Heart left ventricle (tissue), 16 donors: ENCODE data around the gene ARHGAP31. TPM values are rescaled to one million over a fixed set of nuclear protein-coding genes. Genes with fewer than 3 reads are reported as not detected.

Experiments used
- ATAC-seq, 4 donors: fragments of 200-7000 bp; cut with Tn5 transposase; one replicate each; pipeline ENCODE4 v1.9.1; 2020 to 2022; ENCODE audit warnings: moderate library complexity in 4 of 4, mild to moderate bottlenecking in 3 of 4, moderate number of reproducible peaks in 1 of 4
- DNase-seq, 5 donors: peaks; one replicate each; pipeline ENCODE4 v3.0.0-alpha.2; 2020
- H3K27ac ChIP-seq, 12 donors: fragments of 200-600 bp; sonication (generic) in 4 of 12; one replicate each; pipeline versions ENCODE4 v1.5.0 to v1.8.0; 2016 to 2022; ENCODE audit warnings: mild to moderate bottlenecking in 2 of 12
- H3K27me3 ChIP-seq, 9 donors: fragments of 200-600 bp; sonication (generic) in 2 of 9; one replicate each; pipeline versions ENCODE4 v1.5.1 to v1.8.0; 2016 to 2022; ENCODE audit warnings: mild to moderate bottlenecking in 3 of 9
- H3K36me3 ChIP-seq, 9 donors: fragments of 200-600 bp; sonication (generic) in 2 of 9; one replicate each; pipeline versions ENCODE4 v1.5.0 to v1.8.0; 2018 to 2022; ENCODE audit warnings: mild to moderate bottlenecking in 2 of 9
- H3K4me1 ChIP-seq, 12 donors: fragments of 200-600 bp; sonication (generic) in 4 of 12; one replicate each; pipeline versions ENCODE4 v1.5.0 to v1.8.0; 2016 to 2022; ENCODE audit warnings: mild to moderate bottlenecking in 3 of 12
- H3K4me3 ChIP-seq, 12 donors: fragments of 200-600 bp; sonication (generic) in 4 of 12; one replicate each; pipeline versions ENCODE4 v1.5.0 to v1.8.0; 2017 to 2022; ENCODE audit warnings: mild to moderate bottlenecking in 9 of 12, moderate library complexity in 4 of 12
- H3K9me3 ChIP-seq, 12 donors: fragments of 200-600 bp; sonication (generic) in 4 of 12; one replicate each; pipeline versions ENCODE4 v1.5.0 to v1.8.0; 2016 to 2022; ENCODE audit warnings: mild to moderate bottlenecking in 1 of 12
- CTCF ChIP-seq, 12 donors: fragments of 200-600 bp; sonication (generic) in 4 of 12; IDR thresholded peaks; one replicate each; pipeline versions ENCODE4 v1.5.0 to v1.8.0; 2018 to 2022; ENCODE audit warnings: antibody characterized with exemption in 12 of 12, mild to moderate bottlenecking in 5 of 12
- POLR2A ChIP-seq, 2 donors: fragments of 450-650 bp; IDR thresholded peaks; one replicate each; pipeline ENCODE4 v1.6.1; 2017; ENCODE audit warnings: antibody characterized with exemption in 2 of 2, mild to moderate bottlenecking in 2 of 2, moderate library complexity in 2 of 2
- WGBS, 4 donors: extraction: QIAGEN DNeasy Blood & Tissue Kit in 2 of 4; methylation state at CpG; one replicate each; pipeline versions ENCODE4 v1.1.5 to v1.1.7; 2013 to 2018; 5-methylcytosine and 5-hydroxymethylcytosine counted together
- intact Hi-C, 10 donors: fragments of 100-400 bp; cut with DNase I; formaldehyde crosslinking; loops; one replicate each; pipeline versions ENCODE4 v1.11.1 to v1.14.2; 2022
- polyA plus RNA-seq, 2 donors: library from polyadenylated mRNA; stranded (reverse); fragments of 200-250 nt; gene quantifications; one replicate each; pipeline ENCODE4 v1.2.3, GENCODE V29; 2013
- total RNA-seq, 9 donors: library from RNA; depleted of rRNA in 2 of 9; stranded (reverse); fragments of >200 nt in 2 of 9; fragmentation: NEBNext Ultra II Directional in 3 of 9; extraction: Animal tissue kit (Norgen Biotek cat#: 25700) in 3 of 9; gene quantifications; one replicate each; pipeline versions ENCODE4 v1.1.0 to v1.2.4, GENCODE V29; 2016 to 2023
- donor health status: ischemic (EF 13 %, LVEDD 7.1; RV severe dilation, severe dysfunction).
- donor health status: healthy with polysubstance abuse.
- donor health status: DM: no; HTN: yes; CAD: no.
- donor health status: DM: no; HTN: no; CAD: no.
- donor health status: ischemic (EF 25% LVEDD 6.9; RV normal size, moderate dysfunction).
- donor health status: ischemic (EF 25% LVEDD 5.7; RV mildly dilated, moderate dysfunction).
- donor health status: healthy.
- donor health status: DM: yes; HTN: yes; CAD: no.
- donor health status: ischemic (EF 35%, LVEDD 5.7; RV mildly dilated, moderate dysfunction).
- donor health status: nonischemic (EF 11% LVEDD 7.7; RV severe dilation, severe dysfunction).
- donor health status: DM: yes; HTN: yes; CAD: no.
- donor health status: PGD.
- donor health status: ischemic (EF 29% LVEDD 5.4; RV normal size, mild dysfunction).
- donor health status: nonischemic (EF 23%, LVEDD 6.1; RV moderate dilation, normal function).

The ARHGAP31 gene
- total and polyA plus RNA-seq, 11 donors: 10.4 to 79.1 (median 33.5) TPM

DNA sequence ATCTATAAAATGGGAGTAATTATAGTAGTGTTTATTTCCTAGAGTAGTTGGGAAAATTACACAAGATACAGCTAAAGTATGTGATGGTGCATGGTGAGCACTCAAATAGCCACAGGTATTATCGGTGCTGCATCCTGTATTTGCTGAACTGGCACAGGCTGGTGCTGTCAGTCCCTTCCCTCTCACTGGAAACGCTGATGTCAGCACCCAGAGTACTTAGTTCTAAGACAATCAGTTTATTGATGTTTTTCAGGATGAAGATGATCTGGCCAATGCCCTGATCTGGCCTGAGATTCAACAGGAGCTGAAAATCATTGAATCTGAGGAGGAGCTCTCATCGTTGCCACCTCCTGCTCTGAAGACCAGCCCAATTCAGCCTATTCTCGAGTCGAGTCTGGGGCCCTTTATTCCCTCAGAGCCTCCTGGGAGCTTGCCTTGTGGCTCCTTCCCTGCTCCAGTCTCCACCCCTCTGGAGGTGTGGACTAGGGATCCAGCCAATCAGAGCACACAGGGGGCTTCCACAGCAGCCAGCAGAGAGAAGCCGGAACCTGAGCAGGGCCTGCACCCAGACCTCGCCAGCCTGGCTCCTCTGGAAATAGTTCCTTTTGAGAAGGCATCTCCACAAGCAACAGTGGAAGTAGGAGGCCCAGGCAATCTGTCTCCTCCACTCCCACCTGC lies 119.6 kb downstream of the ARHGAP31 start:
- intact Hi-C loops: loop anchor here in 1 of 10 donors (10.0 kb wide), 1 partner anchor 271 kb away; no protein-coding TSS in a partner anchor
- Histone ChIP-seq H3K4me1 (peaks cover 0 to 23% (median 5%) of the 10 kb centered on the region in 12 donors), H3K36me3 (peaks cover 3 to 96% (median 81%) of the 10 kb centered on the region in 9 donors)

GRCh38 chr3:119416873-119417272 lies 122.7 kb downstream of the ARHGAP31 start:
- Histone ChIP-seq H3K4me1 (peaks cover 0 to 31% (median 9%) of the 10 kb centered on the region in 12 donors), H3K27me3 (no peaks in the 10 kb centered on the region), H3K27ac (peak overlapping the region in 7 of 12 donors; percentile 0 to 85 (median 53)), H3K4me3 (no peak overlapping the region), H3K9me3 (no peaks in the 10 kb centered on the region), H3K36me3 (peaks cover 0 to 65% (median 52%) of the 10 kb centered on the region in 9 donors)
- DNase-seq (no peak), ATAC-seq (no peak)
- intact Hi-C loops: loop anchor here in 2 of 10 donors (5.0 to 10.0 kb wide), 2 partner anchors 45 to 268 kb away; partner anchors contain the start of gene TMEM39A (in 1 of the 2)
- TF ChIP-seq POLR2A (IDR thresholded peaks at IDR 0.05) (no peak), CTCF (IDR thresholded peaks at IDR 0.05) (no peak)
- 73 to 89% (median 82%) methylated on average over 1 of the region's 1 CpG for WGBS, 4 donors

More for the DNA sequence above, 119.6 kb downstream of the ARHGAP31 start:
- Histone ChIP-seq H3K4me3 (no peak overlapping the region), H3K9me3 (no peaks in the 10 kb centered on the region), H3K27me3 (no peaks in the 10 kb centered on the region), H3K27ac (no peak overlapping the region)
- DNase-seq (no peak), ATAC-seq (no peak)
- 72 to 76% (median 74%) methylated on average over 4 to 7 of the region's 7 CpGs for WGBS, 4 donors
- no peak for TF ChIP-seq POLR2A (IDR thresholded peaks at IDR 0.05)
- TF ChIP-seq CTCF (IDR thresholded peaks at IDR 0.05): no peak

DNA sequence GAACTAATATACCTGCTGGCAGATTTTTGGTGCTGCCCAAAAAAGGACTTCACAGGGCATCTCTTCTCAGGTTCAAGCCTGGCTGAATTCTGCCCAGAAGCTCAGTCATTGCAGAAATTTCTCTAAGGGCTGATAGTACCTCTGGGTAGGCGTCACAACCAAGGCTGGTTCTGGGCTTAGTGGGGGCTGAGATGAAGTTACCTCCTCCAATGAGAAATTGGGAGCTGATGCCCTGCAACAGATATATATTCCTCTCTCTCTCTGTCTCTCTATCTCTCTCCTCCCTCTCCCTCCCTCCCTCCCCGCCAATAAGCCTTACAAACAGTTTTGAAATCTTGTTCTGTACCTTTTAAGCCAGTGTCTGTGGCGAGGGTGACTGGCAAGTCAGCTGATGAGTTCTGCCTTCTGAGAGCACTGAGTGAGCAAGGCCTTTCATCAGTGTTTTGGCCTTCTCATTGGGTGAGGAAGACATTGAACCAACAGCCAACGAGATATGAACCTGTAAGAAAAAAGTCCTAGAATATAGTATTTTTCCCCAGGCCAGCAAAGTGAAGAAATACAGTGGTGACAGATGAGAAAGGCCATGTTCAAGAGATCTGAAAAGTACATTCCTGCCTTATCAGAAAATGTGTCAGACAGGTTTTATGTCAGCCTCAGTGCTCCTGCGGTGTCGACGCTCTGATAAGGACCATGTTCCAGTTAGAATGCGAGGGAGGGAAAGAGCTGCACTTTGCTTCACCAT lies 123.8 kb downstream of the ARHGAP31 start:
- intact Hi-C loops: loop anchor here in 2 of 10 donors (5.0 to 10.0 kb wide), 2 partner anchors 44 to 267 kb away; partner anchors contain the start of gene TMEM39A (in 1 of the 2)
- peak in 1 of 5 donors; percentile 70 for DNase-seq
- peak; percentile 62 to 80 (median 72) for ATAC-seq
- Histone ChIP-seq H3K27ac (peak overlapping the region in 10 of 12 donors; percentile 1 to 85 (median 44)), H3K9me3 (no peaks in the 10 kb centered on the region), H3K36me3 (peaks cover 0 to 56% (median 42%) of the 10 kb centered on the region in 9 donors), H3K4me3 (no peak overlapping the region), H3K27me3 (no peaks in the 10 kb centered on the region), H3K4me1 (peaks cover 0 to 31% (median 9%) of the 10 kb centered on the region in 12 donors)
- 47 to 57% (median 53%) methylated on average over 8 of the region's 8 CpGs for WGBS, 4 donors
- TF ChIP-seq POLR2A (IDR thresholded peaks at IDR 0.05): no peak
- TF ChIP-seq CTCF (IDR thresholded peaks at IDR 0.05): no peak

DNA sequence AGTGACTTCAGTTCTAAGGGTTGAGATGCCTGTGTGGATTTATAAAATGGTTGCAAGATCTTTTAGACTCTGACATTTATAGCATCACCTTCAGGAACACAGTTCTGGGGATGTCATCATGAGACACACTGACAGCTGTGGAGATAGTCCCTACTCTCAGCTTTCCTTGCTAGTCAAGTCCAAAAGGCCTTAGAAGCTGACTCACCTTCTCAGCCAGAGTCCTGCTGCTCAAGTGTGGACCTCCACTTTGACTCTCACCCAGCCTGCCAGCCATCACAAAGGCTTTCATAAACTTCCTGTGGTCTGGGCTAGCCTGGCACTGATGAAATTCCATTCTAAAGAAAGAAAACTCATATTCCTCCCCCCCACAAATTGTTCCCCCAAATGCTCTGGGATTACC lies 124.5 kb downstream of the ARHGAP31 start:
- Histone ChIP-seq H3K27me3 (no peaks in the 10 kb centered on the region), H3K9me3 (no peaks in the 10 kb centered on the region), H3K27ac (peak overlapping the region in 11 of 12 donors; percentile 1 to 85 (median 46)), H3K4me1 (peaks cover 0 to 31% (median 9%) of the 10 kb centered on the region in 12 donors), H3K4me3 (no peak overlapping the region), H3K36me3 (peaks cover 0 to 51% (median 36%) of the 10 kb centered on the region in 9 donors)
- no peak for TF ChIP-seq CTCF (IDR thresholded peaks at IDR 0.05)
- TF ChIP-seq POLR2A (IDR thresholded peaks at IDR 0.05): no peak
- ATAC-seq (peak in 2 of 4 donors; percentile 12 to 46), DNase-seq (no peak)
- intact Hi-C loops: loop anchor here in 2 of 10 donors (5.0 to 10.0 kb wide), 2 partner anchors 44 to 266 kb away; partner anchors contain the start of gene TMEM39A (in 1 of the 2)
